HepG2 (cell line): ENCODE measurements around the gene ARRDC4. TPM values are rescaled to one million over a fixed set of nuclear protein-coding genes. Genes with fewer than 3 reads are reported as not detected.

Source experiments
- ATAC-seq: fragments of 200-7000 bp; cut with Tn5 transposase; 3 replicates; pipeline ENCODE4 v1.9.1; 2020; ENCODE audit warnings: mild to moderate bottlenecking, moderate library complexity
- BruUV-seq: library from RNA; stranded (reverse); fragments of 400-500 nt; replicated peaks from 2 replicates; lab custom pipeline; 2021; lab: Mats Ljungman, UMichigan
- CTCF ChIA-PET: fragments of 300-600 bp; formaldehyde crosslinking; extraction: SDS; loops from one replicate; lab custom pipeline; 2021; ENCODE audit warnings: low total read pairs, inconsistent platforms, low intra/inter-chr PET ratio; lab: Yijun Ruan, JAX
- POLR2A ChIA-PET: fragments of 350-600 bp; sonication (Branson Sonifier 250); formaldehyde crosslinking; loops from one replicate; lab custom pipeline; 2020; ENCODE audit warnings: antibody characterized with exemption, inconsistent platforms; lab: Yijun Ruan, JAX
- DNase-seq: peaks from one replicate; pipeline ENCODE4 v3.0.0-alpha.2; 2015; ENCODE audit warnings: low spot score
- FAIRE-seq: peaks from 3 replicates; lab custom pipeline; 2011; peaks lifted over from hg19 to GRCh38; lab: Jason Lieb, UNC
- H2AFZ ChIP-seq: one replicate; pipeline ENCODE4 v1.6.1; 2011; ENCODE audit warnings: low read length, inconsistent platforms
- H3K27ac ChIP-seq: fragments of 300-600 bp; 3 replicates; pipeline ENCODE4 v1.8.0; 2011; ENCODE audit warnings: mixed run types, mild to moderate bottlenecking, mixed read lengths, low read length, inconsistent platforms; ENCODE audit not compliant: insufficient read depth; ENCODE audit errors: extremely low read length
- H3K27me3 ChIP-seq, 2 experiments: fragments of 200-600 bp in 1 of 2; 2 replicates in 1 of 2; 3 replicates in 1 of 2; pipeline versions ENCODE4 v1.6.0 to v1.8.0; 2011; ENCODE audit warnings: low read length in 2 of 2, mild to moderate bottlenecking in 2 of 2, moderate library complexity in 2 of 2, inconsistent platforms in 1 of 2; ENCODE audit not compliant: insufficient read depth in 2 of 2, control insufficient read depth in 1 of 2
- H3K36me3 ChIP-seq, 2 experiments: fragments of 200-600 bp in 1 of 2; replicated peaks in 1 of 2; 2 replicates in 1 of 2; 3 replicates in 1 of 2; pipeline versions ENCODE4 v1.5.1 to v1.8.0; 2011; ENCODE audit warnings: low read length in 2 of 2, inconsistent platforms in 1 of 2; ENCODE audit not compliant: insufficient read depth in 2 of 2, control insufficient read depth in 1 of 2
- H3K4me1 ChIP-seq: 2 replicates; pipeline ENCODE4 v1.5.1; 2012; ENCODE audit warnings: low read length, inconsistent platforms; ENCODE audit not compliant: insufficient read depth
- H3K4me2 ChIP-seq: 2 replicates; pipeline ENCODE4 v1.6.0; 2011; ENCODE audit warnings: low read depth, low read length, inconsistent platforms
- H3K4me3 ChIP-seq, 3 experiments: fragments of 200-600 bp in 1 of 3; sonication (generic), shearing (Covaris generic) in 1 of 3; replicated peaks in 1 of 3; 2 replicates each; pipeline ENCODE4 v1.5.1; 2011 to 2016; ENCODE audit warnings: low read length in 3 of 3, inconsistent platforms in 2 of 3, low read depth in 2 of 3, mild to moderate bottlenecking in 2 of 3, control low read depth in 1 of 3, mixed read lengths in 1 of 3; ENCODE audit not compliant: insufficient read depth in 1 of 3
- H3K79me2 ChIP-seq: one replicate; pipeline ENCODE4 v1.6.1; 2011; ENCODE audit warnings: low read length, inconsistent platforms; ENCODE audit not compliant: insufficient read depth
- H3K9ac ChIP-seq: 2 replicates; pipeline ENCODE4 v1.6.0; 2011; ENCODE audit warnings: mild to moderate bottlenecking, low read depth, low read length, inconsistent platforms; ENCODE audit not compliant: insufficient read depth
- H3K9me3 ChIP-seq: 2 replicates; pipeline ENCODE4 v1.5.1; 2012; ENCODE audit warnings: mild to moderate bottlenecking, low read length
- H4K20me1 ChIP-seq: 2 replicates; pipeline ENCODE4 v1.6.0; 2011; ENCODE audit warnings: inconsistent platforms, mild to moderate bottlenecking, low read length, moderate library complexity; ENCODE audit not compliant: insufficient read depth
- CBX5 ChIP-seq: sonication (generic); formaldehyde crosslinking; IDR thresholded peaks from 2 replicates; pipeline ENCODE4 v1.4.0; 2020; ENCODE audit warnings: missing genetic modification reagents, borderline replicate concordance
- CEBPB ChIP-seq: IDR thresholded peaks from 2 replicates; pipeline ENCODE4 v1.6.1; 2011; ENCODE audit warnings: low read depth, low read length, improper control_type of control experiment, borderline replicate concordance
- HOXA9 ChIP-seq: sonication (generic); formaldehyde crosslinking; IDR thresholded peaks from 2 replicates; pipeline ENCODE4 v1.8.1; 2022; ENCODE audit warnings: missing genetic modification reagents, mild to moderate bottlenecking, moderate library complexity, borderline replicate concordance
- IRF2 ChIP-seq: IDR thresholded peaks from 2 replicates; pipeline ENCODE4 v1.6.1; 2018; ENCODE audit warnings: missing genetic modification reagents, missing compliant biosample characterization
- NFE2L2 ChIP-seq: fragments of 150-350 bp; IDR thresholded peaks from 2 replicates; pipeline ENCODE4 v1.6.1; 2014; ENCODE audit warnings: low read length
- NFYB ChIP-seq: sonication (generic); formaldehyde crosslinking; IDR thresholded peaks from 2 replicates; pipeline ENCODE4 v1.4.0; 2020; ENCODE audit warnings: missing genetic modification reagents
- NPAS2 ChIP-seq: sonication (generic); formaldehyde crosslinking; IDR thresholded peaks from 2 replicates; pipeline ENCODE4 v1.8.0; 2022; ENCODE audit warnings: mild to moderate bottlenecking, missing genetic modification reagents, borderline replicate concordance
- NR2F2 ChIP-seq: IDR thresholded peaks from 2 replicates; pipeline ENCODE4 v1.6.1; 2012; ENCODE audit warnings: low read depth, inconsistent platforms, borderline replicate concordance
- PREB ChIP-seq: sonication (generic); formaldehyde crosslinking; IDR thresholded peaks from 2 replicates; pipeline ENCODE4 v1.4.0; 2020; ENCODE audit warnings: missing genetic modification reagents
- SAP130 ChIP-seq: IDR thresholded peaks from 2 replicates; pipeline ENCODE4 v1.6.1; 2016; ENCODE audit warnings: low read depth
- SP1 ChIP-seq, 2 experiments: fragments of 450-650 bp in 1 of 2; sonication (generic) in 1 of 2; formaldehyde crosslinking in 1 of 2; IDR thresholded peaks; 2 replicates each; pipeline versions ENCODE4 v1.4.0 to v1.6.1; 2016 to 2020; ENCODE audit warnings: missing genetic modification reagents in 1 of 2
- TRIM22 ChIP-seq: fragments of 450-650 bp; IDR thresholded peaks from 2 replicates; pipeline ENCODE4 v1.6.1; 2017
- WIZ ChIP-seq: sonication (generic); formaldehyde crosslinking; IDR thresholded peaks from 2 replicates; pipeline ENCODE4 v1.5.1; 2020; ENCODE audit warnings: mild to moderate bottlenecking, missing genetic modification reagents
- ZBTB8A ChIP-seq: sonication (generic); formaldehyde crosslinking; IDR thresholded peaks from 2 replicates; pipeline ENCODE4 v1.4.0; 2020; ENCODE audit warnings: mild to moderate bottlenecking, low read depth, missing genetic modification reagents, borderline replicate concordance
- ZNF672 ChIP-seq: sonication (generic); formaldehyde crosslinking; IDR thresholded peaks from 2 replicates; pipeline ENCODE4 v1.8.1; 2022; ENCODE audit warnings: missing genetic modification reagents
- ZNF788 ChIP-seq: sonication (generic); formaldehyde crosslinking; IDR thresholded peaks from 2 replicates; pipeline ENCODE4 v1.5.0; 2020; ENCODE audit warnings: mild to moderate bottlenecking, missing genetic modification reagents, borderline replicate concordance
- ZNF850 ChIP-seq: sonication (generic); formaldehyde crosslinking; conservative IDR thresholded peaks from 2 replicates; pipeline ENCODE4 v1.9.0; 2021; ENCODE audit warnings: mild to moderate bottlenecking, missing genetic modification reagents
- WGBS: methylation state at CpG from one replicate; pipeline ENCODE4 v1.1.6; 2017; ENCODE audit warnings: low lambda C conversion rate; 5-methylcytosine and 5-hydroxymethylcytosine counted together
- in situ Hi-C: cut with HindIII; loops from 2 replicates; pipeline ENCODE4 v1.10.0; 2017; ENCODE audit warnings: low pct_unique_long_range_greater_than_20kb; ENCODE audit not compliant: extremely low pct_ligation_motif_present
- intact Hi-C: fragments of 100-400 bp; cut with micrococcal nuclease; formaldehyde crosslinking; loops from one replicate; pipeline ENCODE4 v1.10.0; 2022; ENCODE audit not compliant: unreplicated experiment
- polyA plus RNA-seq, 8 experiments: library from polyadenylated mRNA; depleted of rRNA in 3 of 8; stranded (reverse) in 7 of 8; unstranded in 1 of 8; fragments of >200 nt; fragmentation: Illumina TruSeq in 4 of 8; extraction: Trizol in 4 of 8; gene quantifications; 2 replicates each; pipeline versions ENCODE4 v1.2.1 to v1.2.3, GENCODE V29; 2011 to 2016; ENCODE audit warnings: low read depth in 4 of 8, missing spikeins in 1 of 8, mixed read lengths in 1 of 8; ENCODE audit not compliant: insufficient read depth in 1 of 8
- total RNA-seq, 5 experiments: library from RNA; depleted of rRNA; stranded (reverse); fragments of >200 nt; fragmentation: Illumina TruSeq; extraction: Trizol; gene quantifications; 2 replicates each; pipeline ENCODE4 v1.2.3, GENCODE V29; 2016; ENCODE audit warnings: low read depth in 1 of 5

The ARRDC4 gene
- total and polyA plus RNA-seq, 2 of the 13 experiments (the other 11 are each of a cell fraction or from before 2014, with no cell fraction given), result 1.5 to 2.5 TPM

GRCh38 chr15:97921296-97921865, 39.1 kb upstream of the ARRDC4 start (continued):
- TF ChIP-seq NFE2L2, result no peak
- TF ChIP-seq ZNF850 (CRISPR knock-in tag), result no peak
- no peak for TF ChIP-seq ZNF672
- no peak for TF ChIP-seq CEBPB
- no peak for TF ChIP-seq IRF2

DNA sequence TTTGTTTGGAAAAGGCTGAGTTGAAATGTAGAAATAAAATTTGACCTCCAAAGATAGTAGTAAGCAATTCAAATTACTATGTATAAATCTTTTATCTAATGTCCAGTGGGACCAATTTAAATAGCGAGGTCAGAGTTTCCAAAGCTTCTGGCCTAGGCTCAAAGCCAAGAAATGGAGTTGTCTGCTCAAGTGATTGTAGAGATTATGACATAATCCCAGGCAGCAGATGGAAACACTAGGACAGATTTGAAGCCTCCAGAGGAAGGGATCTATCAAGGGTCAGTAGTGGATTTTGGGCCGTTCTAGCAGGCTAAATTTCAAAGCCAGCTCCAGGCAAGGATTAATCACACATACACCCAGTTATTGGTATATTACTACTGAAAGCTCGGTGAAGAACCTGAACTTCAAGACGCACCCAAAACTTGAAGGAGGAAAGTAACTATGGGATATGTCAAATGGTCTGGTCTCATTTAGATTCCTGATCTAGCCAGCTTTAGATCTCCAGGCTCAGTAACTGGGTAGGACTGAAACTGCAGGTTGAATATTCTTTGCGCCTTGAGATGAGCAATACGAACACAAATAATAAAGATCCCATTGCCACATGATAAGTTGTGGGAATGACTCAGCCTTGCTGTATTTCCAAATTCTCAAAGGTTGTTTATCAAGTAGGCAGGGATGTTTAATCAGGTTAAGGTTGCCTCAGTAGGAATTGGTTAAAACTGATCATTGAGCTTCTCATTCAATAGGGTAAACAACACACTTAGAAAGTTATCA, 30.9 kb upstream of the ARRDC4 start:
- Histone ChIP-seq H2AFZ (no peak overlapping the region), H3K9me3 (peaks cover 11% of the 10 kb centered on the region), H3K36me3 (no peaks in the 10 kb centered on the region), H3K4me1 (no peaks in the 10 kb centered on the region), H3K27ac (no peak overlapping the region), H3K9ac (no peak overlapping the region), H3K79me2 (no peaks in the 10 kb centered on the region), H3K27me3 (no peaks in the 10 kb centered on the region), H4K20me1 (no peaks in the 10 kb centered on the region), H3K4me2 (no peak overlapping the region), H3K4me3 (no peak overlapping the region)
- intact Hi-C loops (no loop called here), in situ Hi-C loops (no loop called here)
- WGBS, result 22% methylated on average over 6 of the region's 6 CpGs
- ChIA-PET CTCF (no interaction called here), POLR2A (no interaction called here)
- DNase-seq (no peak), FAIRE-seq (no peak), ATAC-seq (no peak)
- BruUV-seq, result no TSS peak
- TF ChIP-seq WIZ (CRISPR knock-in tag), result no peak
- TF ChIP-seq CBX5, result no peak
- TF ChIP-seq ZNF788, result no peak
- no peak for TF ChIP-seq HOXA9 (CRISPR knock-in tag)
- no peak for TF ChIP-seq TRIM22
- TF ChIP-seq PREB (CRISPR knock-in tag), result no peak
- no peak for TF ChIP-seq NFYB (CRISPR knock-in tag)
- no peak for TF ChIP-seq ZBTB8A
- TF ChIP-seq NPAS2 (CRISPR knock-in tag), result no peak
- TF ChIP-seq NR2F2, result no peak
- no peak for TF ChIP-seq SP1 (IDR thresholded peaks at IDR 0.05)
- TF ChIP-seq SP1 (CRISPR knock-in tag; IDR thresholded peaks at IDR 0.05), result no peak
- TF ChIP-seq SAP130, result no peak
